Sciatic nerve (tissue), 2 donors: Measurements from ENCODE around the gene ABCB11. TPM values are rescaled to one million over a fixed set of nuclear protein-coding genes. Genes with fewer than 3 reads are reported as not detected.
"Not testable (repeated sequence)": the region's sequence is repeated elsewhere in the genome, so short reads cannot be mapped to it uniquely, and the experiment has no call there.

ENCODE experiments used
- ATAC-seq: fragments of 200-7000 bp; cut with Tn5 transposase; one replicate; pipeline ENCODE4 v1.9.1; 2020; ENCODE audit warnings: mild to moderate bottlenecking, moderate library complexity
- DNase-seq: peaks from one replicate; pipeline ENCODE4 v3.0.0-alpha.2; 2020; ENCODE audit warnings: low spot score
- intact Hi-C: fragments of 100-400 bp; cut with DNase I; formaldehyde crosslinking; loops from one replicate; pipeline ENCODE4 v1.14.2; 2022
- total RNA-seq: library from RNA; stranded (reverse); fragmentation: NEBNext Ultra II Directional; extraction: Animal tissue kit (Norgen Biotek cat#: 25700); gene quantifications from one replicate; pipeline ENCODE4 v1.2.1, GENCODE V29; 2021
- donor health status: DM: no; HTN: no; CAD: no.
- donor health status: DM: no; HTN: no; CAD: no.

ABCB11 gene
- total RNA-seq, 1 donor from 2014 or later = 1.5 TPM

DNA sequence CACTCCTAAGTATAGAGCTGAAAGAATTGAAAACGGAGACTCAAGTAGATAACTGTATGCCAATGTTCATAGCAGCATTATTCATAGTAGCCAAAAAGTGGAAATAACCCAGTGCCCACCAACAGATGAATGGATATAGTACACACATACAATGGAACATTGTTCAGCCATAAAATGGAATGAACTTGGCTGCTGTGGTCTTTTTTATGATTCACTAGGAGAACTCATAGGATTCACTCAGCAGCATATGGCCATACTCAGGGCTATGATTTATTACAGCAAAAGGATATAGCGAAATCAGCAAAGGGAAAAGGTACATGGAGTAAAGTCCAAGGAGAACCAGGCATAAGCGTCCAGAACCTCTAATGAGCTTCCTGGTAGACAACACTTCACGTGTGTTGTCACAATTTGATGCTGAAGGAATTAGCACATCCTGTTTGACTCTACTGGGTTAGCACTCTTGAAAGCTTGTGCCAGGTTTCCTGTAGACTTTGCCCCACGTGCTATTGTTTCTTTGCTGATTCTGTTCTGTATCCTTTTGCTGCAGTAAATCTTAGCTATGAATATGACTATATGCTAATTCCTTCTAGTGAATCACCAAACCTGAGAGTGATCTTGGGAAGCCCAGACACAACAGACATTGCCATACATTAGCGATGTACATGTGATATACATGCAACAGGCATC is 156.6 kb downstream of the ABCB11 start:
- no peak for ATAC-seq
- intact Hi-C loops = no loop called here
- DNase-seq = no peak

- intact Hi-C loops, ATAC-seq, DNase-seq: not testable (repeated sequence)
Observed at GRCh38 chr2:168870824-168871223, 160.3 kb downstream of the ABCB11 start.

Other genes with a start within 250 kb of the ABCB11 start
- gene NOSTRIN, start 228.7 kb downstream of the ABCB11 start, total RNA-seq = 36.2 TPM
- 0.36 TPM for gene SPC25, start 140.9 kb downstream of the ABCB11 start, total RNA-seq
- gene G6PC2, start 130.0 kb downstream of the ABCB11 start, total RNA-seq = not detected
- 4.9 TPM for gene DHRS9, start 38.2 kb upstream of the ABCB11 start, total RNA-seq